SK-N-SH treated with all-trans-retinoic acid at 6 μM for 48 hours (cell line): Measurements from ENCODE around the gene IGF1R.

Source experiments
- ATAC-seq: fragments of 200-7000 bp; cut with Tn5 transposase; 3 replicates; pipeline ENCODE4 v1.9.1; 2020; ENCODE audit warnings: mild to moderate bottlenecking, moderate library complexity
- ARNTL ChIP-seq: fragments of 450-650 bp; formaldehyde crosslinking; IDR thresholded peaks from 2 replicates; pipeline ENCODE4 v1.5.0; 2020; ENCODE audit warnings: low read depth, mild to moderate bottlenecking, moderate library complexity, borderline replicate concordance
- BACH2 ChIP-seq: fragments of 250-450 bp; sonication (Bioruptor Pico); IDR thresholded peaks from 2 replicates; pipeline ENCODE4 v1.9.0; 2021; ENCODE audit warnings: mild to moderate bottlenecking, borderline replicate concordance
- CSDC2 ChIP-seq: fragments of 250-450 bp; sonication (Bioruptor Pico); IDR thresholded peaks from 2 replicates; pipeline ENCODE4 v1.5.0; 2020; ENCODE audit warnings: mild to moderate bottlenecking, moderate library complexity
- ESRRG ChIP-seq: fragments of 250-450 bp; sonication (Bioruptor Pico); IDR thresholded peaks from 2 replicates; pipeline ENCODE4 v1.6.1; 2021; ENCODE audit warnings: mild to moderate bottlenecking
- GLIS3 ChIP-seq: fragments of 250-450 bp; sonication (Bioruptor Pico); IDR thresholded peaks from 2 replicates; pipeline ENCODE4 v1.5.0; 2020; ENCODE audit warnings: mild to moderate bottlenecking, moderate library complexity
- ISL1 ChIP-seq: fragments of 250-450 bp; sonication (Bioruptor Pico); IDR thresholded peaks from 2 replicates; pipeline ENCODE4 v2.1.2; 2022; ENCODE audit warnings: mild to moderate bottlenecking, moderate library complexity
- OSR1 ChIP-seq: fragments of 250-450 bp; sonication (Bioruptor Pico); IDR thresholded peaks from 2 replicates; pipeline ENCODE4 v1.8.0; 2022; ENCODE audit warnings: moderate library complexity, mild to moderate bottlenecking, inconsistent platforms
- PPARA ChIP-seq: fragments of 250-450 bp; sonication (Bioruptor Pico); IDR thresholded peaks from 2 replicates; pipeline ENCODE4 v1.5.0; 2020; ENCODE audit warnings: mild to moderate bottlenecking, borderline replicate concordance
- RARB ChIP-seq: fragments of 250-450 bp; sonication (Bioruptor Pico); IDR thresholded peaks from 2 replicates; pipeline ENCODE4 v1.8.0; 2021; ENCODE audit warnings: mild to moderate bottlenecking, moderate library complexity
- TOX ChIP-seq: fragments of 250-450 bp; sonication (Bioruptor Pico); IDR thresholded peaks from 2 replicates; pipeline ENCODE4 v1.8.0; 2021; ENCODE audit warnings: mild to moderate bottlenecking, moderate library complexity, borderline replicate concordance
- ZC3H10 ChIP-seq: fragments of 250-450 bp; sonication (Bioruptor Pico); IDR thresholded peaks from 2 replicates; pipeline ENCODE4 v1.5.1; 2021; ENCODE audit warnings: mild to moderate bottlenecking, moderate library complexity
- ZFP3 ChIP-seq: fragments of 250-450 bp; sonication (Bioruptor Pico); IDR thresholded peaks from 2 replicates; pipeline ENCODE4 v1.5.0; 2020; ENCODE audit warnings: mild to moderate bottlenecking, moderate library complexity
- ZFP30 ChIP-seq: fragments of 450-650 bp; formaldehyde crosslinking; IDR thresholded peaks from 2 replicates; pipeline ENCODE4 v1.5.0; 2022; ENCODE audit warnings: mild to moderate bottlenecking, moderate library complexity
- ZNF565 ChIP-seq: fragments of 450-650 bp; formaldehyde crosslinking; conservative IDR thresholded peaks from 2 replicates; pipeline ENCODE4 v1.5.0; 2020; ENCODE audit warnings: low read depth, mild to moderate bottlenecking, moderate library complexity
- ZNF70 ChIP-seq: fragments of 450-650 bp; formaldehyde crosslinking; IDR thresholded peaks from 2 replicates; pipeline ENCODE4 v1.5.0; 2020; ENCODE audit warnings: mild to moderate bottlenecking, moderate library complexity
- ZNF8 ChIP-seq: fragments of 450-650 bp; formaldehyde crosslinking; IDR thresholded peaks from 2 replicates; pipeline ENCODE4 v1.5.0; 2020; ENCODE audit warnings: mild to moderate bottlenecking, moderate library complexity
- TF ChIP-seq, protein P1 (sequence below): fragments of 250-450 bp; sonication (Bioruptor Pico); IDR thresholded peaks from 2 replicates; pipeline ENCODE4 v1.5.1; 2021; ENCODE audit warnings: mild to moderate bottlenecking, moderate library complexity
- TF ChIP-seq, protein P2 (sequence below): fragments of 250-450 bp; sonication (Bioruptor Pico); IDR thresholded peaks from 2 replicates; pipeline ENCODE4 v1.5.1; 2020; ENCODE audit warnings: low read depth, mild to moderate bottlenecking, moderate library complexity
- TF ChIP-seq, protein P3 (sequence below): fragments of 250-450 bp; sonication (Bioruptor Pico); IDR thresholded peaks from 2 replicates; pipeline ENCODE4 v1.5.0; 2020; ENCODE audit warnings: mild to moderate bottlenecking, moderate library complexity
- TF ChIP-seq, protein P4 (sequence below): fragments of 250-450 bp; sonication (Bioruptor Pico); IDR thresholded peaks from 2 replicates; pipeline ENCODE4 v1.8.0; 2020; ENCODE audit warnings: mild to moderate bottlenecking, moderate library complexity, borderline replicate concordance

IGF1R gene

DNA sequence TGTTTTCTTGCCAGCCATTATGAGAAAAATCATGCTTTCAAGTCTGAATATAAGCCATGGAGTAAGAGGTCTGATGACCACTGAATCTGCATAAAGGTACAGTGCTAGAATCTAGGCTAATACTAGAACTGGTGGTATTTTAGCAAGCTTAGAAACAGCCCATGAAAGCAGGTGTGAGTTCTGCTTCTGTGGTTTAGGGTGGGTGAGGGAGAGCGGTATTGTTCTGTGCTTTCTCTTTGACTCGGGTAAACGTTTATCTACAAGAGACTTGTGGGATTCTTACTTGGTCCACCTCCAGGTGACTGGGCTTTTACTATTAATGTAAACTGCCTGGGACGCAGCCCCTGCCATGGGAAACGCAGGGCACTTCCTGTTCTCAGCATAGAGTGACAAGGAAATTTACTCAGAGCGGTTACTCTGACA, 304.1 kb downstream of the IGF1R start:
- TF ChIP-seq ISL1 (CRISPR knock-in tag) (no peak), OSR1 (CRISPR knock-in tag) (no peak), ZFP3 (no peak), ESRRG (CRISPR knock-in tag) (no peak), ARNTL (no peak), RARB (no peak), ZC3H10 (CRISPR knock-in tag) (no peak), TOX (CRISPR knock-in tag) (no peak), GLIS3 (no peak)
- TF ChIP-seq, protein P1, sequence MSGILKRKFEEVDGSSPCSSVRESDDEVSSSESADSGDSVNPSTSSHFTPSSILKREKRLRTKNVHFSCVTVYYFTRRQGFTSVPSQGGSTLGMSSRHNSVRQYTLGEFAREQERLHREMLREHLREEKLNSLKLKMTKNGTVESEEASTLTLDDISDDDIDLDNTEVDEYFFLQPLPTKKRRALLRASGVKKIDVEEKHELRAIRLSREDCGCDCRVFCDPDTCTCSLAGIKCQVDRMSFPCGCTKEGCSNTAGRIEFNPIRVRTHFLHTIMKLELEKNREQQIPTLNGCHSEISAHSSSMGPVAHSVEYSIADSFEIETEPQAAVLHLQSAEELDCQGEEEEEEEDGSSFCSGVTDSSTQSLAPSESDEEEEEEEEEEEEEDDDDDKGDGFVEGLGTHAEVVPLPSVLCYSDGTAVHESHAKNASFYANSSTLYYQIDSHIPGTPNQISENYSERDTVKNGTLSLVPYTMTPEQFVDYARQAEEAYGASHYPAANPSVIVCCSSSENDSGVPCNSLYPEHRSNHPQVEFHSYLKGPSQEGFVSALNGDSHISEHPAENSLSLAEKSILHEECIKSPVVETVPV (CRISPR knock-in tag) = no peak
- TF ChIP-seq, protein P2, sequence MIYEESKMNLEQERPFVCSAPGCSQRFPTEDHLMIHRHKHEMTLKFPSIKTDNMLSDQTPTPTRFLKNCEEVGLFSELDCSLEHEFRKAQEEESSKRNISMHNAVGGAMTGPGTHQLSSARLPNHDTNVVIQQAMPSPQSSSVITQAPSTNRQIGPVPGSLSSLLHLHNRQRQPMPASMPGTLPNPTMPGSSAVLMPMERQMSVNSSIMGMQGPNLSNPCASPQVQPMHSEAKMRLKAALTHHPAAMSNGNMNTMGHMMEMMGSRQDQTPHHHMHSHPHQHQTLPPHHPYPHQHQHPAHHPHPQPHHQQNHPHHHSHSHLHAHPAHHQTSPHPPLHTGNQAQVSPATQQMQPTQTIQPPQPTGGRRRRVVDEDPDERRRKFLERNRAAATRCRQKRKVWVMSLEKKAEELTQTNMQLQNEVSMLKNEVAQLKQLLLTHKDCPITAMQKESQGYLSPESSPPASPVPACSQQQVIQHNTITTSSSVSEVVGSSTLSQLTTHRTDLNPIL (CRISPR knock-in tag) = no peak
- ATAC-seq = no peak

DNA sequence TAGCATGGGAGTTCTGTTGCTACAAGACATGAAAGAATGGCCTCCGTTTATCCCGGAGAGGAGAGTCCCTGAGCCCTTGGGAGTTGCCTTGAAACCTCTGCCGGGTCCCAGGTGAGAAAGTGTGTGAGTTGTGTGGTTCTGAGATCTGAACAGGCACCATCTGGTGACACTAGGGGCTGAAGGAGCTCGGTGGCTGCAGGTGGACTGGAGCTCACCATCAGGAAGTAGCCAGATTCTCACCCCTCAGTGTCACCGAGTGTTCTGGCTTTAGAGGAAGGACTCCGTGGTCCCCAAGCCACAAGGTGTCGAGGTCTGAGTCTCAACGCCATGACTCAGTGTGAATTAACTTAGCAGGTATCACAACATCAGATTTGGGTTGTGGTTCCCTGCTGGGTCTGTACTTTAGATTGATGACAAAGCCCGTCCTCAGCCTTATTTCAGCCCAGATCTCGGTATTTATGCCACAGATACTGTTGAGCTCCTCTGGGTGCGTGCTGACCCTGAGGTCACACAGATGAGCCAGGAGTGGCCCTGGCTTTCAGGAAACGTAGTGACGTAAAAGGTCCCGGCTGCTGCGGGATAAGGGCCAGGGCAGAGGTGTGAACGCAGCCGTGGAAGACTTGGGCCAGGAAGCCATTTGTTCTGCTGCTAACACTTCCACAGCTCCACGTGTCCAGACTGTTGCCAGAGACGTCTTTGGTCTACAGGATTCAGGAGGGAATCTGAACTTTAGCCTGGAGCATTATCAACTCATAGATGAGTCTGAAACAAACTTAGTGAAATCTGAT, 304.9 kb downstream of the IGF1R start:
- ATAC-seq = no peak
- TF ChIP-seq GLIS3 (no peak), ZNF8 (CRISPR knock-in tag) (no peak), ZFP3 (no peak), ESRRG (CRISPR knock-in tag) (no peak), ISL1 (CRISPR knock-in tag) (no peak), TOX (CRISPR knock-in tag) (no peak), ZNF70 (CRISPR knock-in tag) (no peak), ZFP30 (CRISPR knock-in tag) (no peak), CSDC2 (CRISPR knock-in tag) (no peak), ZC3H10 (CRISPR knock-in tag) (no peak), RARB (no peak), ZNF565 (CRISPR knock-in tag) (no peak), BACH2 (CRISPR knock-in tag) (no peak)
- TF ChIP-seq, protein P3, sequence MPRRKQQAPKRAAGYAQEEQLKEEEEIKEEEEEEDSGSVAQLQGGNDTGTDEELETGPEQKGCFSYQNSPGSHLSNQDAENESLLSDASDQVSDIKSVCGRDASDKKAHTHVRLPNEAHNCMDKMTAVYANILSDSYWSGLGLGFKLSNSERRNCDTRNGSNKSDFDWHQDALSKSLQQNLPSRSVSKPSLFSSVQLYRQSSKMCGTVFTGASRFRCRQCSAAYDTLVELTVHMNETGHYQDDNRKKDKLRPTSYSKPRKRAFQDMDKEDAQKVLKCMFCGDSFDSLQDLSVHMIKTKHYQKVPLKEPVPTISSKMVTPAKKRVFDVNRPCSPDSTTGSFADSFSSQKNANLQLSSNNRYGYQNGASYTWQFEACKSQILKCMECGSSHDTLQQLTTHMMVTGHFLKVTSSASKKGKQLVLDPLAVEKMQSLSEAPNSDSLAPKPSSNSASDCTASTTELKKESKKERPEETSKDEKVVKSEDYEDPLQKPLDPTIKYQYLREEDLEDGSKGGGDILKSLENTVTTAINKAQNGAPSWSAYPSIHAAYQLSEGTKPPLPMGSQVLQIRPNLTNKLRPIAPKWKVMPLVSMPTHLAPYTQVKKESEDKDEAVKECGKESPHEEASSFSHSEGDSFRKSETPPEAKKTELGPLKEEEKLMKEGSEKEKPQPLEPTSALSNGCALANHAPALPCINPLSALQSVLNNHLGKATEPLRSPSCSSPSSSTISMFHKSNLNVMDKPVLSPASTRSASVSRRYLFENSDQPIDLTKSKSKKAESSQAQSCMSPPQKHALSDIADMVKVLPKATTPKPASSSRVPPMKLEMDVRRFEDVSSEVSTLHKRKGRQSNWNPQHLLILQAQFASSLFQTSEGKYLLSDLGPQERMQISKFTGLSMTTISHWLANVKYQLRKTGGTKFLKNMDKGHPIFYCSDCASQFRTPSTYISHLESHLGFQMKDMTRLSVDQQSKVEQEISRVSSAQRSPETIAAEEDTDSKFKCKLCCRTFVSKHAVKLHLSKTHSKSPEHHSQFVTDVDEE (CRISPR knock-in tag) = no peak
- TF ChIP-seq, protein P4, sequence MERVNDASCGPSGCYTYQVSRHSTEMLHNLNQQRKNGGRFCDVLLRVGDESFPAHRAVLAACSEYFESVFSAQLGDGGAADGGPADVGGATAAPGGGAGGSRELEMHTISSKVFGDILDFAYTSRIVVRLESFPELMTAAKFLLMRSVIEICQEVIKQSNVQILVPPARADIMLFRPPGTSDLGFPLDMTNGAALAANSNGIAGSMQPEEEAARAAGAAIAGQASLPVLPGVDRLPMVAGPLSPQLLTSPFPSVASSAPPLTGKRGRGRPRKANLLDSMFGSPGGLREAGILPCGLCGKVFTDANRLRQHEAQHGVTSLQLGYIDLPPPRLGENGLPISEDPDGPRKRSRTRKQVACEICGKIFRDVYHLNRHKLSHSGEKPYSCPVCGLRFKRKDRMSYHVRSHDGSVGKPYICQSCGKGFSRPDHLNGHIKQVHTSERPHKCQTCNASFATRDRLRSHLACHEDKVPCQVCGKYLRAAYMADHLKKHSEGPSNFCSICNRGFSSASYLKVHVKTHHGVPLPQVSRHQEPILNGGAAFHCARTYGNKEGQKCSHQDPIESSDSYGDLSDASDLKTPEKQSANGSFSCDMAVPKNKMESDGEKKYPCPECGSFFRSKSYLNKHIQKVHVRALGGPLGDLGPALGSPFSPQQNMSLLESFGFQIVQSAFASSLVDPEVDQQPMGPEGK (CRISPR knock-in tag) = no peak
- TF ChIP-seq, protein P1 (CRISPR knock-in tag) = no peak

DNA sequence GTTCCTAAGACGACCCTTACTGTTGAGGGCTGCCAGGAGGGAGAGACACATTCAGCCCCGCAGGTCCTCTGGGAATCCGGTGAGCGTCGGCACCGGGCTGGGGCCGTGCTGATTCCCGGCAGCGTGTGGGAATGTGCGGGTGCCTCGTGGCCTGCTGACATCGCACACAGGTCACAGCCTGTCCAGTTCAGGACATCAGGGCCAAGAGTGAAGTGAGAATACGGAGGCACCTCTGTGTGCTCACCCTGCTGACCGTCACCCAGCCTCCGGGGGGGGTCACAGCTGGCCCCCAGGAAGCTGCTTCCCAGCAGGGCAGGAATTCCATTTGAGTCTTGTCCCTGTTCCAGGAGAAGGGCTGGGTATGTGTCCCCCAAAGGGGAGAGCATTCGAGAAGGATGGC, 305.6 kb downstream of the IGF1R start:
- no peak; the same call in 2 of the 3 replicates for ATAC-seq
- TF ChIP-seq, protein P4 (CRISPR knock-in tag) = no peak
- TF ChIP-seq ZFP30 (CRISPR knock-in tag) = no peak
- no peak for TF ChIP-seq OSR1 (CRISPR knock-in tag)
- TF ChIP-seq ZNF8 (CRISPR knock-in tag) = no peak
- TF ChIP-seq, protein P2 (CRISPR knock-in tag) = no peak
- no peak for TF ChIP-seq ESRRG (CRISPR knock-in tag)
- TF ChIP-seq PPARA = no peak
- TF ChIP-seq, protein P3 (CRISPR knock-in tag) = no peak
- TF ChIP-seq ZNF70 (CRISPR knock-in tag) = no peak
- no peak for TF ChIP-seq CSDC2 (CRISPR knock-in tag)
